Epidermal melanocyte (primary cell): ENCODE measurements around the gene ZNF672.
"Not testable (repeated sequence)": the region's sequence is repeated elsewhere in the genome, so short reads cannot be mapped to it uniquely, and the experiment has no call there.

Experiments used
- DNase-seq: peaks from one replicate; pipeline ENCODE4 v3.0.0; 2011; ENCODE audit warnings: low spot score; ENCODE audit not compliant: insufficient read length

ZNF672 gene

GRCh38 chr1:248837781-248838356, at the start of gene ZNF672:
Gene ZNF672 (plus strand): TSS chr1:248838224. CDS start chr1:248847275, 9,051 bp downstream.
- DNase-seq, result peak; percentile 90

- no peak for DNase-seq
Observed at GRCh38 chr1:248788327-248788726, 49.7 kb upstream of the ZNF672 start.

GRCh38 chr1:248789337-248789736, 48.7 kb upstream of the ZNF672 start:
- not testable (repeated sequence) for DNase-seq

- DNase-seq, result no peak
Observed at GRCh38 chr1:248790456-248790855, 47.6 kb upstream of the ZNF672 start.

GRCh38 chr1:248791010-248791409, 47.0 kb upstream of the ZNF672 start:
- no peak for DNase-seq

- DNase-seq, result no peak
Observed at GRCh38 chr1:248792342-248792741, 45.7 kb upstream of the ZNF672 start.

- no peak for DNase-seq
Observed at GRCh38 chr1:248793592-248793991, 44.4 kb upstream of the ZNF672 start.

- DNase-seq, result not testable (repeated sequence)
Observed at GRCh38 chr1:248794663-248795062, 43.4 kb upstream of the ZNF672 start.

GRCh38 chr1:248798791-248799190, 39.2 kb upstream of the ZNF672 start:
- no peak for DNase-seq

- DNase-seq, result no peak
Observed at GRCh38 chr1:248800459-248800858, 37.6 kb upstream of the ZNF672 start.

- no peak for DNase-seq
Observed at GRCh38 chr1:248802454-248802853, 35.6 kb upstream of the ZNF672 start.

GRCh38 chr1:248803501-248803900, 34.5 kb upstream of the ZNF672 start:
- not testable (repeated sequence) for DNase-seq

- DNase-seq, result no peak
Observed at GRCh38 chr1:248804771-248805681, 33.0 kb upstream of the ZNF672 start.

GRCh38 chr1:248805876-248806275, 32.1 kb upstream of the ZNF672 start:
- DNase-seq, result no peak

- DNase-seq, result no peak
Observed at GRCh38 chr1:248807067-248807737, 30.8 kb upstream of the ZNF672 start.

GRCh38 chr1:248808876-248809275, 29.1 kb upstream of the ZNF672 start:
- DNase-seq, result no peak

- no peak for DNase-seq
Observed at GRCh38 chr1:248810000-248810726, 27.9 kb upstream of the ZNF672 start.

GRCh38 chr1:248810727-248811513, 27.1 kb upstream of the ZNF672 start:
- no peak for DNase-seq

GRCh38 chr1:248811514-248812490, 26.2 kb upstream of the ZNF672 start:
- DNase-seq, result no peak
